Measurements from ENCODE around the gene TMEM62.
A peak's percentile ranks its signal among the peaks of the same experiment; 100 is the strongest.

TMEM62 gene

DNA sequence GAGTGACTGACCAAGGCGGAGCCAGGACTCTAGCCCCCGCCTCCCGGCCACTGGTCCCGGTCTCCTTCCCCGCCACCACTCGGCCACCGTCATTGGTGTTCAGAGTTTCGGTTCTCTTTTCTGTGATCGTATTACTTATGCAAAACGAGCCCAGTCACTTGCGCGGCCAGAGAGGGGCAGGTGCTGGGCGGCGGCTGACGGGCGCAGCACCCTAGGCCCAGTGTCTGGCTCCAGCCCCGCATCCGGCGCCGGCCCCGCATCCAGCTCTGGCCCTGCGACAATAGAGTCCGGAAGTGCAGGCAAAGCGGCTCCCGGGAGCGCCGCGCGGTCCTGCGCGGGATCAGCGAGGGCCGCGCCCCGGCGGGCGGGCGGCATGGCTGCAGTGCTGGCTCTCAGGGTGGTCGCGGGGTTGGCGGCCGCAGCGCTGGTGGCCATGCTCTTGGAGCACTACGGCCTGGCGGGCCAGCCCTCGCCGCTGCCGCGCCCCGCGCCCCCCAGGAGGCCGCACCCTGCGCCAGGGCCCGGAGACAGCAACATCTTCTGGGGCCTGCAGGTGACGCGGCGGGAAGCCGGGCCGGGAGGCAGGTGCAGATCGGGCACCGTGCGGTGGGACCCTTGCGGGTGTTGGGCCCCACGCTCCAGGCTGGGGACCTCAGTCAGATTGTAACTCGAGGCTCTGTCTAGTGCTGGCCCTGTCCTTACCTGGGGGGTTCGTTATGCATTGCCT, at the start of gene TMEM62:
Gene TMEM62 (plus strand): TSS at position 157 of the 727 bp plus-strand sequence. CDS start 217 bp downstream, at position 374.
- DNase-seq: peak; percentile 67

- DNase-seq: no peak
Measured at GRCh38 chr15:43085921-43086320, 47.5 kb upstream of the TMEM62 start.

DNA sequence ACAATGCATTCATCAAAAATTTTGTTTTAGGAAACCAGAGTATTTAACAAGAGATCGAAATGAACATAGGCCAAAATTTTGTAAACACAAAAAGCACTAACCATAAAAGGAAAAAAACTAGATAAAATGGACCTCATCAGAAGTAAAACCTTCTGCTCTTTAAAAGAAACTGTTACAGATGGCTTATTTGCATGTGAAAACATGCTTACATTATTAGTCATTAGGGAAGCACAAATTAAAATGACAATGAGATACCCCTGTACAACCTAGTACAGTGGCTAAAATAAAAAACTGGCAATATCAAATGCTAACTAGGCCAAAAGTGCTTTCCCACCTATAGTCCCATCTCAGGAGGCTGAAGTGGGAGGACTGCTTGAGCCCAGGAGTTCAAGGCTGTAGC, 46.8 kb upstream of the TMEM62 start:
- no peak for DNase-seq

GRCh38 chr15:43091859-43092258, 41.5 kb upstream of the TMEM62 start:
- no peak for DNase-seq

DNA sequence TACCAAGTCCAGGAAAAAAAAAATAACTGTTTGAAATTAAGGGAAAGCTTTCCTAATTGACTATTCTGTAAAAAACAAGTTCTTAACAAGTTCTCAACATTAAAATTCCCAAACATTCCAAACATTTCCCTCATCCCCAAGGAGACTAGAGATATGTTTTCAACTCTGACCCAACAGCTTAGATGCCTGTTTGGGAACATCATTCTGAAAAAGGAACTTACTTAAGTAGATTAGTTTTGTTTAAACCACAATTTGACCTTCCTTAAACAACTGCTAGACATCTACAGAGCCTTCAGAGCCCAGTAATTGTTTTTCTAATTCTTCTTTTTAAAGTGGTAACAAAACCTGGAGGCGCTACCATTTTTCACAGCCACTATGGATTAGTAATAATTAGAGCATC, 40.4 kb upstream of the TMEM62 start:
- DNase-seq: no peak

DNA sequence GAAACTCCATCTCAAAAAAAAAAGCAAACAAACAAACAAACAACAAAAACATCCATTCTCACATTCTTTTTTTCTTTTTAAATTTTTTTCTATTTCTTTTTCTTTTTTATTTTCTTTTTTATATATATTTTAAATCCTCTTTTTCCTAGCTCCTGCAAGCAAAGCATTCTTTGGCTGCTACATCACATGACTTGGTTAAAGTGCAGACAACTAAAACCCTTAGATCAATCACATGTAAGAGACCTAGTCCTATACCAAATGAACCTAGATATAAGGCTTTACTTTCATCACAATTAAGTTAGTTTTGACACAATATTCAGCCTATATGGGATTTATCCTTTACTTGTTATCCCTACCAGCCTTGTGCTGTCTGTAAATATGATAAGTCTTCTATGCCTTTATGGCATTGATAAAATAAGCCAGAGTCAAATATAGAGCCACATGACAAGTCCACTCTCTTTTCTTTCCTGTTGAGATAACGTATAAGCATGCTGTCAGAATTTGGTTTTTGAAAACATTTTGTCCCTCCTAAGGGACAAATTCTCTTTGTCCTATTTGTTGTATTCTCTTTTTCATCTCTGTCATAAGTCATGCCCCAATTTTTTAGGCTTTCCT, 38.9 kb upstream of the TMEM62 start:
- DNase-seq: no peak

DNA sequence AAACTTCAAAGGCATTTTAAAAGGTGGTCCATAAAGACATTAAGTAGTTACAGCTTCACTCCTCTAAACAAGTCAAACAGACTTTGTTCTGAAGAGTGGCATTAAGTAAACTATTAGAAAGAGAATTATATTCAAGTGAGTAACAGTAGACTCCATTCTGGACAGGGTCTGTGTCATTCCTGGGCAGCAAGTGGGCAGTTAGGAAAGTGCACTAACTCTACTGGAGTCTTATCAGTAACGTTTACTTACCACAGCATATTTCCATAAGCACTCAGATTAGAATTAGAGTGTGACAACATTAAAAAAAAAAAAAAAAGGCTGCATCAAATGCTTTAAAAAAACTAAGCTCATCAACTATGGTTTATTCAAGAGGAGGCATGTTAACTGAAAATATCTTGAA, 38.1 kb upstream of the TMEM62 start:
- DNase-seq: no peak

DNA sequence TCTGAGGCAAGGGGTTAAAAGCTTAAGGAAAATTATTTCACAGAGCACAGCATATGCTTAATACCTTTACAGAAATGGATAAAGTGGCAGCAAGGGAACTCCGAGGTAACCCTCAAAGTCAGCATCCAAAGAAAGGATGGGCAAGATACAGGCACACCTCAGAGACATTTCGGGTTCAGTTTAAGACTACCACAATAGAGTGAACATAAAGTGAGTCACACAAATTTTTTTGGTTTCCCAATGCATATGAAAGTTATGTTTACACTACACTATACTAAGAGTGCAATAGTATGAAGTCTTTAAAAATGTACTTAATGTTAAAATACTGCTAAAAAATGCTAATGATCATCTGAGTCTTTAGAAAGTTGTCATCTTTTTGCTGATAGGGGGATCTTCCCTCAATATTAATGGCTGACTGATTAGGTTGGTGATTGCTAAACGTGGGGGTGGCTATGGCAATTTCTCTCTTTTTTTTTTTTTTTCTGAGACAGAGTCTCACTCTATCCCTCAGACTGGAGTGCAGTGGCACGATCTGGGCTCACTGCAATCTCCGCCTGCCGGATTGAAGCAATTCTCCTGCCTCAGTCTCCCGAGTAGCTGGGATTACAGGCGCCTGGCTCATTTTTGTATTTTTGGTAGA, 37.6 kb upstream of the TMEM62 start:
- no peak for DNase-seq

DNA sequence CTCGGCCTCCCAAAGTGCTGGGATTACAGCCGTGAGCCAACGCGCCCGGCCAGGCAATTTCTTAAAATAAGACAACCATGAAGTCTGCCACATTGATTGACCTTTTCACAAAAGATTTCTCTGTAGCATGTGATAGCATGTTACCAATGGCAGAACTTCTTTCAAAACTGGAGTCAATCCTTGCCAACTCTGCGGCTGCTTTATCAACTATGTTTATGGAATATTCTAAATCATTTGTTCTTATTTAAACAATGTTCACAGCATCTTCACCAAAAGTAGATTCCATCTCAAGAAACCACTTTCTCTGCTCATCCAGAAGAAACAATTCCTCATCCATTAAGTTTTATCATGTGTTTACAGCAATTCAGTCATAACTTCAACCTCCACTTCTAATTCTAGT, 37.0 kb upstream of the TMEM62 start:
- no peak for DNase-seq

DNA sequence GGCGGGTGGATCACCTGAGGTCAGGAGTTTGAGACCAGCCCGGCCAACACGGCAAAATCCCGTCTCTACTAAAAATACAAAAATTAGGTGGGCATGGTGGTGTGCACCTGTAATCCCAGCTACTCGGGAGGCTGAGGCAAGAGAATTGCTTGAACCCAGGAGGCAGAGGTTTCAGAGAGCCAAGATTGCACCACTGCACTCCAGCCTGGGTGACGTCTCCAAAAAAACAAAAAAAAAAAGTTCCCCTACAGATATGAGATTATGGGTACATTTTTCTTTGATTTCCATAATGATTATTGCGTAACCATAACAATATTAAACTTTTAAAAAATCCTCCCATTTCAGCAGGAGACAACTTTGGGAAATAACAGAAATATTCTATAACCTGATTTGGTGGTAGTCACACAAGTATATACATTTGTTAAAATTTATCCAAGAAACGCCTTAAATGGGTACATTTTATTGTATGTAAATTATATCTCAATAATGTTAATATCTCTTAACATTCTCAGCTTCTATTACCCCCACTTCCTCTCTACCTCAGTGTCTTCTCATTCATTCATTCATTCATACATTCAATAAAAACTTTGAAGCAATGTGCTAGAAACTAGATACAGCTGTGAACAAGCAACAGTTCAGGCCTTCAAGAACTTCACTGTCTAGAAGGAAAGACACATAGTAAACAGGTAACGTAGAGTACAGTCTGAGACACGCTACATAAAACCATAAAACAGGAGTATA, 34.1 kb upstream of the TMEM62 start:
- no peak for DNase-seq

- no peak for DNase-seq
Measured at GRCh38 chr15:43100971-43101370, 32.4 kb upstream of the TMEM62 start.

- no peak for DNase-seq
Measured at GRCh38 chr15:43102187-43102586, 31.2 kb upstream of the TMEM62 start.

DNA sequence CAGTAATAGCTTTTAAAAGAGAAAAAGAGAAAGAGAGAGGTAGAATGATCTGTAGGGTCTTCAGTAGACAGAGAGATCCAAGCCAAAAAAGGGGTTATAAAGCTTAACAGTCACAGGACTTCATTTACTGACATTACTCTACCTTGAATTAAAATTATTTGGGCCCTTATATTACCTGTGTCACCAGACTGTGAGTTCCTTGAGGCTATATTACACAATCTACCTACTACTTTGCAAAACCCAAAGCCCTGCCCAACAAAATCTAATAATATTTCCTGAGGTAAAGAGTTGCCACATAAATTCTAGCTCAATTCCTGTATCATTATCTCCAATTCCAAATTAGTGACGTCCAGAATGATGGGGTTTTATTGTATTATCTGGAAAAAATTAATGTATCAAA, 29.5 kb upstream of the TMEM62 start:
- DNase-seq: no peak

DNA sequence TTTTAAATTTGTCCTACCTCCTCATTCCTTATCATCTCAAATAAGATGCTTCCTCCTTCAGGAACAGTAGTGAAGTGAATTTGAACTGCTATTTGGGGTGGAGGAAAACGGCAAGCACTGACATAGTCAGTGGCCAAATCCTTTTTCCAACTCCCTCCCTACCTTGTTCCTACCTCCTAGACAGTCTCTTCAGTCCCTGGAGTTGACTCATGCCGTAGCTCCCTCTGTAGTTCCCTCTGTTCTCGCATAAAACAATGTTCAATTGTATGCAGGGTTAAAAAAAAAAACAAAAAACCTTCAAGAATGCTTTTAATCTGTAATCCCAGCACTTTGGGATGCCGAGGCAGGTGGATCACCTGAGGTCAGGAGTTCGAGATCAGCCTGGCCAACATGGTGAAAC, 29.0 kb upstream of the TMEM62 start:
- DNase-seq: no peak

- no peak for DNase-seq
Measured at GRCh38 chr15:43105077-43105736, 28.2 kb upstream of the TMEM62 start.

DNA sequence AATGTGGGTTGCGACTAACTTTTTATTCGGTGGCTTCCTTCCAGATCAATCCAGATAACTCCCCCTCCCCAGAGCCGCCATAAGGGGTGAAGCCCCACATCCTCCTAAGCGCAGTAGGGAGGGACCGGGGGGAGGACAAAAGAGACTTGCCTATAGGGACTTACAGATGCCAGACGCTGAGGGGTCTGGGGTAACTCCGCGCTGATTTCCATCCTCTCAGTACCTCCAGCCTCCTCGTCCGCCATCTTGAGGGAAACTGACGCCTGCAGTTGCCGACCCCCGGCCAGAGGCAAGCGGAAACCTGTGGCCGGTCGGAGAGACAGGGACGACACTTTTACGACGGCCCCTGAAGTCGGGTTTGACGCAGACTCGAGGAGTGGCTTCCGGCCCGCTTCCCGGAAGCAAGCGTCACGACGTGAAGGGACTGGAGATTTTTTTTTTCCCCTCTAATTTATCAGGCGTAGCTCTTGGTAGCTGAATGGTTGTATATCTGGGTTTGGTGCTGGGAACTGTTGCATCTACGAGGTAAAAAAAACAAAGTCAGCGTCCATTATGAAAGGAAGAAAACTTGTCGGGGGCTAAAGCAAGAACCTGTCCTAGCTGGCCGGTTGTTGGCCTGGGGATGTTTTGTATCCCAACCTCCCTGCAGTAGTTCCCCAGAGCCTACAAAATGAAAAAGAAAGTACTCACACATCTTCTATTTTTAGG, 27.5 kb upstream of the TMEM62 start, which contains the start of gene UBR1:
Gene UBR1 (minus strand): TSS at position 261 of the 708 bp plus-strand sequence. CDS start 16 bp downstream, at position 245.
- peak; percentile 54 for DNase-seq

DNA sequence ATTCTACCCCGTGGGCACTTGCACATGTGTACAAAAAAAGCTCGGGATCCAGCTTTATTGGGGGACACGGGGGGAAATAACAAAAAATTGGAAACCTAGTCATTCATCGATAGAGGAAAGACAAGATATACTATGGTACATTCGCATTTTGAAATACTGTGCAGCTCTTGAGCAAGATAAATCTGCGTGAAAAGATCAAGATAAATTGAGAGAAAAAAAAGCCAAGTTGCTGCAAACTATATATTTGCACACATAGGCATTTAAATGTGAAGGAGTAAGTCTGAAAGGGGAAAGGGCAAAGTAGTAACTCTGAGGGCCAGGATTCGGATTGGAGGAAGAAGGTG, 26.9 kb upstream of the TMEM62 start:
- no peak for DNase-seq

GRCh38 chr15:43107751-43108150, 25.6 kb upstream of the TMEM62 start:
- DNase-seq: no peak

DNA sequence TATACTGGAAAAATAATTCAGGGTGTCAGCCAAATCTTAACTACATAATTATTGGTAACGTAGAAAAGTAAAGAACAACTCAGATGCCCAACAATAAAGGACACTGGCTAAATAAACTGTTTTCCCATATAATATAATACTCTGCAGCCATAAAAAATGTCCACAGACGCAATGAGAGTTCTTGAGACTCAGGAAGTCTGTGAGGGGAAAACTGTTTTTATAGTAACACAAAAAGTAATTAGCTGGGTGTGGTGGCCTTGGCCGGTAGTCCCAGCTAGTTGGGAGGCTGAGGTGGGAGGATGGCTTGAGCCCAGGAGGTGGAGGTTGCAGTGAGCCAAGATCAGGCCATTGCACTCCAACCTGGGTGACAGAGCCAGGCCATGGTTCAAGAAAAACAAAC, 22.0 kb upstream of the TMEM62 start:
- no peak for DNase-seq

- DNase-seq: no peak
Measured at GRCh38 chr15:43118286-43118685, 15.1 kb upstream of the TMEM62 start.

GRCh38 chr15:43118829-43119228, 14.6 kb upstream of the TMEM62 start:
- no peak for DNase-seq

DNA sequence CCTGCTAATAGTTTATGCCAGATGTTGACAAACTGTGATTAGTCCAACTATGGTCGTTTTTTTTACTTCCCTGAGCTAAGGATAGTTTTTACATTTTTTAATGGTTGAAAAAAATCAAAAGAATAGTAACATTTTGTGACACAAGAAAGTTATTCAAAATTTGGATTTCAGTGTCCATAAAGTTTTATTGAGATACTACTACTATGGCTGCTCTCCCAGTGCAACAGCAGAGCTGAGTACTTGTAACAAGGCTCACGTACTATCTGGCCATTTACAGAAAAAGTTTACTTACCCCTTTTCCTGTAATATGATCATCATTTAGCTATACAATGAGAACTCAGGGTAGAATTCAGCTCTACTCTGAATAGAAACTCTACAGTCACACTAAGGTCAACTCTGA, 11.5 kb upstream of the TMEM62 start:
- DNase-seq: no peak
